Left kidney (tissue), 8 donors: ENCODE data around the gene OLAH. TPM values are rescaled to one million over a fixed set of nuclear protein-coding genes. Genes with fewer than 3 reads are reported as not detected.
"Not testable (repeated sequence)": the region's sequence is repeated elsewhere in the genome, so short reads cannot be mapped to it uniquely, and the experiment has no call there.

Source experiments
- DNase-seq: peaks from one replicate; pipeline ENCODE4 v3.0.0-alpha.2; 2013
- long read RNA-seq, 8 donors: transcript quantifications; one replicate each; lab custom pipeline, GENCODE V29; 2026
- polyA plus RNA-seq: library from polyadenylated mRNA; unstranded; fragments of 120-200 nt; gene quantifications from one replicate; pipeline ENCODE4 v1.2.1, GENCODE V29; 2013; ENCODE audit not compliant: insufficient read length

Gene OLAH
- polyA plus RNA-seq = 0.96 TPM
- long read RNA-seq, donor 1 = 0 reads
- long read RNA-seq, donor 2 = 0 reads
- long read RNA-seq, donor 3 = 0 reads
- long read RNA-seq, donor 4 = 0 reads
- long read RNA-seq, donor 5 = 0 reads
- long read RNA-seq, donor 6 = 0 reads
- long read RNA-seq, donor 7 = 0 reads
- long read RNA-seq, donor 8 = 0 reads

- DNase-seq = no peak
These were observed at the start of gene OLAH for GRCh38 chr10:15043674-15044073. Gene OLAH (plus strand): TSS chr10:15043943. CDS start chr10:15047289, 3,346 bp downstream.

GRCh38 chr10:14995964-14996565 is 47.7 kb upstream of the OLAH start:
- no peak for DNase-seq

- DNase-seq = not testable (repeated sequence)
These were observed 30.2 kb upstream of the OLAH start for GRCh38 chr10:15013530-15013929.

DNA sequence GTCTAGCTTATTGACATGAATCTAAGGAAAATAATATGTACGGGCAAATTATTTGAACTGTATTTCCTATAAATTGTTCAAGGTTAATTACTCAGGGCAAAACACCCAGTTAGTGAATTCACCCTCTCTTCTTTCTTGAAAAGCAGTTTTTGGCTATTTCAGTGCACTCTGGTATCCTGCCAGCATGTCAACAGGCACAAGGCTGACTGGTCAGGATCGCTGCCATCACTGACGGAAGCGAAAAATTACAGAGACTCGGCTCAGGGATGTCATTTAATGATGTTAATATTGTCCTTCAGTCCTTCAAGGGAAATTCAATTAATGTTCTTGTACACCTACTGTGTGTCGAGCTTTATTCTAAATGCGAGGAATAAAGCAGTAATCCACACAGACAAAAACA is 28.3 kb upstream of the OLAH start:
- DNase-seq = no peak

DNA sequence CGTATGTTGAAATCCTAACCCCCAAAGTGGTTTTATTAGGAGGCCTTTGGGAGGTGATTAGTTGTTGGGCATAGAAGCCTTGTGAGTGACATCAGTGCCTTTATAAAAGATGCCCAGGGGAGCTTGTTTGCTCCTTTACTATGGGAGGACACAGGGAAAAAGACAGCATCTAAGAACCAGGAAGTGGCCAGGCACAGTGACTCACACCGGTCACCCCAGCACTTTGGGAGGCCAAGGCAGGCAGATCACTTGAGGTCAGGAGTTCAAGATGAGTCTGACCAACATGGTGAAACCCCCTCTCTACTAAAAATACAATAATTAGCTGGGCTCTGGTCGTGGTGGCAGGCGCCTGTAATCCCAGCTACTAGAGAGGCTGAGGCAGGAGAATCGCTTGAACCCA is 22.8 kb upstream of the OLAH start:
- not testable (repeated sequence) for DNase-seq

DNA sequence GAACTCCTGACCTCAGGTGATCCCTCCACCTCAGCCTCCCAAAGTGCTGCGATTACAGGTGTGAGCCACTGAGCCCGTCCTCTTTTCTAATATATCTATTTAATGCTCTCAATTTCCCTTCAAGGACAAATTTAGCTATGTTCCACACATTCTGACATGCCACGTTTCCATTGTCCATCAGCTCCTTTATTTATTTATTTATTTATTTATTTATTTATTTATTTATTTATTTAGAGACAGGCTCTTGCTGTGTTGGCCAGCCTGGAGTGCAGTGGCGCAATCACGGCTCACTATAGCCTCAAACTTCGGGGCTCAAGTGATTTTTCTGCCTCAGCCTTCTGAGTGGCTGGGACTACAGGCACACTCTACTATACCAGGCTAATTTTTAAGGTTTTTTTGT is 20.7 kb upstream of the OLAH start:
- not testable (repeated sequence) for DNase-seq

DNA sequence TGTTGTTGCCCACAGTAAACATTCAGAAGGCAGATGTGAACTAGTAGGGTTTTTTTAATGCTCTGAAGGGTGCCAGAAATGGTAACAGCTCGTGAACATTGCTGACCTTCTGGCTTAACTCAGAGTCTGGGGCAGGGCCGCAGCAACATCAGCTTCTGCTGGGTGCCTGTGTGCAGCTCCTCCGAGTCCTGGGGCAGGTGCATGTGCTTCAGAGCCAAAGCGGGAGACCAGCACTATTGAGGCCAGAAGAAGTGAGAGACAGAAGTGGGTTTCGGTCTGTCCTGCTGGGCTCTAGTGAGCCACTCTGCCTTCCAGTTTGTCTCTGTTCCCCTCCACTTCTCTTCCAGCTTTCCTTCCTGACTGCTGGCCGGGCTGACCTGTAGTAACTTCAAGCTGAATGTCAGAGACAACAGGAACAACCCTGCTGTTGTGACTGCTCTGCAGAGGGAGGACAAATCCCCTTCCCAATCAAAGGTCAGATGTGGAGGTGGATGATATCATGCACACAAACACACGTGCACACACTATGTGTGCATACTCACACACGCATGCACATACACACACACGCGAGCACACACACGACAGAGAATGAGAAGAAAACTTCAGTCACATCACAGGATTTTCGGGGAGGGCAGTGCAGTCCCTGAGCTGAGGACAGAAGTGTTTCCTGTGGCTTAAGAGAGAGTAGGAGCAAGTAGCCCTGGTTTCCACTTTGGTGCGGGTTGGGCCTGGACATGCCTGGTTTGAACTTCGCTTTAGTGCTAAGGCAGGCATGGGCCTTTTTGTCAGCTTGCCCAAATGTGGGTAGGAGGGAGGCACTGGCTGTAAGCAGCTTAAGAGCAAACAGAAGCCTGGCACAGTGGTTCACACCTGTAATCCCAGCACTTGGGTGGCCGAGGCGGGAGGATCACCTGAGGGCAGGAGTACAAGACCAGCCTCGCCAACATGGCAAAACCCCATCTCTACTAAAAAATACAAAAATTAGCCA is 19.4 kb upstream of the OLAH start:
- not testable (repeated sequence) for DNase-seq

GRCh38 chr10:15025040-15025439 is 18.7 kb upstream of the OLAH start:
- DNase-seq = not testable (repeated sequence)

- no peak for DNase-seq
These were observed 16.0 kb upstream of the OLAH start for GRCh38 chr10:15027741-15028140.

DNA sequence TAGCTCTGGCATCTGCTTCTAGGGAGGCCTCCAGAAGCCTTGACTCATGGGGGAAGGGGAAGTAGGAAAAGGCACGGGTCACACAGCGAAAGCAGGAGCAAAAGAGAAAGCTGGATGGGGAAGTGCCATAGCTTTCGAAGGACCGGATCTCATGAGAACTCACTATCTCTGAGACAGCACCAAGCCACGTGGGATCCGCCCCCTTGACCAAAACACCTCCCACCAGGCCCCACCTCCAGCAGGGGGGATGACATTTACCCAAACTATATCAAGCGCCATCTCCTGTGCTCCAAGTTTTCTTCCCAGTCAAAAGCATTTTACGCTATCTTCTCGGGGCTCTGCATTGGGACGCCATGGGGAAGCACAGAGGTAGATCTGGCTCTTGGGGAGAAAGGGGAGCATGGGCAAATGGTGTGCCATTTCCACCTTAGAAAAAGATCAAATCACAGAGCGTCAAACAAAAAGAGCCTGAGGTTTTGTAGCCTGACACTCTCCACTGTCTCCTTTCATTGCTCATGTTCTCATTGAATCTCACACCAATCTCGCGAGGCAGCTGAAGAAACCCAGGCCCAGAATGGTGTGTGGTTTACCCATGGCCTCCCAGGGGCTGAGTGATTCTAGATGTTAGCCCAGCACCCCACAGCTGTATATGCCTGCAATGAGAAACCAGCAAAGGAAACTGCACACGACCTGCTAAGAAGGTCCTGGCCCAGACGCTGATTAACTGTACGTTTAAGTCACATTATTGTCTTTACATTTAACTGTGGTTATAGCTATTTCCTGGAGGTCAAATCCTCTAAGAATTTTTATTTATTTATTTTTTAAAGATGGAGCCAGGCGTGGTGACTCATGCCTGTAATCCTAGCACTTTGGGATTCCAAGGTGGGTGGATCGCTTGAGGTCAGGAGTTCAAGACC is 8.1 kb upstream of the OLAH start:
- DNase-seq = no peak

DNA sequence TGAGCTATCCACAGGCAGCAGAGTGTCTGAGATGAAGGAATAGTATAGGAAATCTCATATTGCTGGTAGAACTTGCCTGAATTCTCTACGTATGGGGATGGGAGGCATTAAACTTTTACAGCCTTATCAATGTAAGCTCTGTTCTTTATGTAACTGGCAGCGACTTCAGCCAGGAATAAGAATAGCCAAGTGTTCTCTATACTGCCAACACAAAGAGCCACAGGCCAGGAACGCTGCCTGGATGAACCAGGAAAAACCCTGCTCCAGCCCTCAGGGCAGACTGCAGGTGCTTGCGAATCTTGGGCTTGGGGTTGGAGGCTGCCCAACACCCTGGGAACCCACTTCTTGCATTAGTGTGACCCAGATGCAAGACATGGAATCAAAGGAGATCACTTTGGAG is 6.1 kb upstream of the OLAH start:
- no peak for DNase-seq

DNA sequence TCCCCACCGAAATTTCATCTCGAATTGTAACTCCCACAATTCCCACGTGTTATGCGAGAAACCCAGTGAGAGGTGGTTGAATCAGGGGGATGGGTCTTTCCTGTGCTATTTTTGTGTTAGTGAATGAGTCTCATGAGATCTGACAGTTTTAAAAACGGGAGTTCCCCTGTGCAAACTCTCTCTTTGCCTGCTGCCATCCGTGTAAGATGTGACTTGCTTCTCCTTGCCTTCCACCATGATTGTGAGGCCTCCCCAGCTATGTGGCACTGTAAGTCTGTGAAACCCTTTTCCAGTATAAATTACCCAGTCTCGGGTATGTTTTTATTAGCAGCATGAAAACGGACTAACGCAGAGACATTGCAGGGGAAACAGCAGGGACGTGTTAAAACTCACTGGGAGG is 5.3 kb upstream of the OLAH start:
- DNase-seq = no peak

DNA sequence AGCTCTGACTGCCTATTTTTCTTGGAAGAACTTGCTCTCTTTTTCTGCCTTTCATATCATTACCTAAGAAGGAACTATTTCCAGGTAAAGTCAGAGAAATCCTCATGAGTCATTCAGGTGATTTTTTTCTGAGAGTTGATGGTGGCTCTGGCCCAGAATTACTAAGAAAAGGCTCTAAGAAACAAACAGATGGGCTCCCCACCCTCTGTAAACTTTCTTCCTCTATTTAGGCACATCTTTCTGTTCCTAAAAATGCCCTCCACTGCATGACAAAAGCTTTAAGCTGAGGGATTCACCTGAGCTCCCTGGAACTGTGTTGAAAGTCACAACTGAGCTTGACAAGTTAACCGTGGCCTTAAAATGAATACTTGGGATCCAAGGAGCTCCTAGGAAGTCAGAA is 1.6 kb downstream of the OLAH start:
- DNase-seq = no peak

GRCh38 chr10:15046626-15047025 is 2.9 kb downstream of the OLAH start:
- DNase-seq = peak; percentile 25

DNA sequence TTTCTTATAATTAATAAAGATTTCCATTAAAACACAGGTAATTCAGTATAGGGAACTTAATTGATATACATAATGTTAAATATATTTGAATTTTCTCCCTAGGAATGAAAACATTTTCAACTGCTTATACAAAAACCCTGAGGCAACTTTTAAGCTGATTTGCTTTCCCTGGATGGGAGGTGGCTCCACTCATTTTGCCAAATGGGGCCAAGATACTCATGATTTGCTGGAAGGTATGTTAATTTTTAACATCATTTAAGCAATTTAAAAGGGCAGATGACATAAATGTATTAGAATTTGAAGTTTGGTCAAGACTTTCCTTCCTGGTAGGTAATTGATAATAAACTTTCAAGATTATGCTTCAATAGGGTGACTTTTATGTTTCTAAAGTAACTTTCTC is 5.8 kb downstream of the OLAH start:
- DNase-seq = no peak

GRCh38 chr10:15052121-15052520 is 8.4 kb downstream of the OLAH start:
- no peak for DNase-seq

- DNase-seq = no peak
These were observed 9.3 kb downstream of the OLAH start for GRCh38 chr10:15053061-15053460.

GRCh38 chr10:15058689-15059088 is 14.9 kb downstream of the OLAH start:
- no peak for DNase-seq

DNA sequence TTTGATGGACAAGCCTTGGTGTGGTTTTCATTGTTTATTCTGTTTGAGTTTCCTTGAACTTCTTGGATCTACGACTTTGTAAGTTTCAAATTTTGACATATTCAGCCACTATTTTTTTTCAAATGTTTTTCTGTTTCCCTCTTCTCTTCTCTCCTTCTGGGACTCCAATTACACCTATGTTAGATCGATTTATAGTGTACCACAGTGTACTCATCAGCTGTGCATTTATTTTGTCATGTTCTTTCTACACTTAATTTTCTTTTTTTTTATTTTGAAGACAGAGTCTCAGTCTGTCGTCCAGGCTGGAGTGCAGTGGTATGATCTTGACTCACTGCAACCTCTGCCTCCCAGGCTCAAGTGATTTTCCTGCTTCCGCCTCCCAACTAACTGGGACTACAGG is 16.2 kb downstream of the OLAH start:
- DNase-seq = no peak

DNA sequence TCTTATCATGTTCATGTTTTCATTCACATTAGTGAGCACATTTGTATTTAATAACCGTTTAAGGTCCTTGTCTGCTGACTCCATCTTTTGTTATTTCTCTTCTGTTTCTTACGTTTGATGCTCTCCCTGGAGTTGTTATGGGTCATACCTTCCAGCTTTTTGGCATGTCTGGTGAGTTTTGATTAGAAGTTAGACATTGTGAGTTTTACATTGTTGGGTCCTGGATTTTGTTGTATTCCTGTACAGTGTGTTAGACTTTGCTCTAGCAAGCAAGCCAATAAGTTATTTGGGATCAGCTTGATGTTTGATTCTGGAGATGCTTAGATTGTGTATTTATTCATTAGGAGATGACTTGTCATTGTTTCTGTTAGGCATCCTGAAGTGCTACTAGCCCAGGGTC is 16.9 kb downstream of the OLAH start:
- no peak for DNase-seq

DNA sequence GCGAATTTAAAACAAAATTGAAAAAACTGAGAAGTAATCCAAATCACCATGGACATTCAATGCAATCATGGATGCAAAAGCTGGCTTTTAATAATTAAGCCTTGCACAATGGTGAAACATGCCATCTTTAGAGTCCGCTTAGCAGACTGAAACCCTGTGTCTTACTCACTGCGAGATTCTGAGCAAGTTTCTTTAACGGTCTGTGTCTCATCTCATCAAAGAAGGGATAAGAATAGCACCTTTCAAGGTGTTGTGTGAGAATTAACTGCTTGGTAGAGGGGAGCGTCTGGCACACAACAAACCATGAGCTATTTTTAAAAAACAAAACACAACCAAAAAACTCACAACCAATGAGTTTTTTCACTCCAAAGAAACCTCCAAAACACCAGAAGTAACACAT is 23.4 kb downstream of the OLAH start:
- no peak for DNase-seq

DNA sequence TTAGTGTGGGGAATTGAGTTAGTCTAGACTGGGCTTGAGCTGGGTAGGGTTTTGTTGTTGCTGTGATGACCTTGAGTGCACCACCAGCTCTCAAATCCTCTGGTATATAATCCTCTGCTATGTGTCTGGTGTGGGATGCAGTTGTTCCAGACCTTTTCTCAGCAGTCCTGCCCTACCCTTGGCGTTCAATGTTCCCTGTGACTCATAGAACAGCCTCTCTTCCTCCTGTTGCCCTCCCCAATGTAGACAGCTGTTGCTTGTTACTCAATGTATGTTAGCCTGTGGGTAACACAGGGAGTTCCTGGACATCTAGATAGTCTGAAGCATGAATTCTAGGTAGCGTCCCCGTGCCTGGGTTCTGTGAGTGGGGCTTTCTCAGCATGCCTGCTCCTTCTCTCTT is 25.1 kb downstream of the OLAH start:
- DNase-seq = no peak
